ENCODE results near the gene RELB.
A peak's percentile ranks its signal among the peaks of the same experiment; 100 is the strongest.

Gene RELB

DNA sequence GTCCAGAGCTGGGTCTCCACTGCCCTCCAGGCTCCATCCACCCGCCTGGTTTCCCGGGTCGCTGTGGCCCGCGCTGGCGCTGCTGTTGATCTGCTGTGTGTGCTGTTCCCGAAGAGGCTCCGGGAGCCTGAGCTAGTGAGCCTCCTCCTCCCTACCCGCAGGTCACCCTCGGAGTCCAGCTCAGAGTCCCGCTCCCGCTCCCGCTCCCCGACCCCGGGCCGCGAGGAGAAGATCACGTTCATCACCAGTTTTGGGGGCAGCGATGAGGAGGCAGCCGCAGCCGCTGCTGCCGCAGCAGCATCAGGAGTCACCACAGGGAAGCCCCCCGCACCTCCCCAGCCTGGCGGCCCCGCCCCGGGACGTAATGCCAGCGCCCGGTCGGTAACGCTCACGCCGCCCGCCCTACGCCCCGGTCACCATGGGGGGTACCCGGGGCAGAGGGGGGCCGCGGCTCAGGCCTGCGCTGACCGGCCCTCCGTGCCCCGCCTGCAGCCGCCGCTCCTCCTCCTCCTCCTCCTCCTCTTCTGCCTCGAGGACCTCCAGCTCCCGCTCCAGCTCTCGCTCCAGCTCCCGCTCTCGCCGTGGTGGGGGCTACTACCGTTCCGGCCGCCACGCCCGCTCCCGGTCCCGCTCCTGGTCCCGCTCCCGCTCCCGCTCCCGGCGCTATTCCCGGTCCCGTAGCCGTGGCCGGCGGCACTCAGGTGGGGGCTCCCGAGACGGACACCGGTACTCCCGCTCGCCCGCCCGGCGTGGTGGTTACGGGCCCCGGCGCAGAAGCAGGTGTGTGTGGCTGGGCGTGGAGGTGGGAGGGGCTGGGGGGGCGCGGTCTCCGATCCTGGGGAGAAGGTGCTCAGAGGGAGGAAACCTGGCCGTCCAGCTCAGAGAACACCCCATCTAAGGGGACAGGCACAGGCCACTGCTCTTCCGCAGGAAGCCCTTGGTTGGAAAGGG lies 62.9 kb downstream of the RELB start:
- DNase-seq, result no peak

DNA sequence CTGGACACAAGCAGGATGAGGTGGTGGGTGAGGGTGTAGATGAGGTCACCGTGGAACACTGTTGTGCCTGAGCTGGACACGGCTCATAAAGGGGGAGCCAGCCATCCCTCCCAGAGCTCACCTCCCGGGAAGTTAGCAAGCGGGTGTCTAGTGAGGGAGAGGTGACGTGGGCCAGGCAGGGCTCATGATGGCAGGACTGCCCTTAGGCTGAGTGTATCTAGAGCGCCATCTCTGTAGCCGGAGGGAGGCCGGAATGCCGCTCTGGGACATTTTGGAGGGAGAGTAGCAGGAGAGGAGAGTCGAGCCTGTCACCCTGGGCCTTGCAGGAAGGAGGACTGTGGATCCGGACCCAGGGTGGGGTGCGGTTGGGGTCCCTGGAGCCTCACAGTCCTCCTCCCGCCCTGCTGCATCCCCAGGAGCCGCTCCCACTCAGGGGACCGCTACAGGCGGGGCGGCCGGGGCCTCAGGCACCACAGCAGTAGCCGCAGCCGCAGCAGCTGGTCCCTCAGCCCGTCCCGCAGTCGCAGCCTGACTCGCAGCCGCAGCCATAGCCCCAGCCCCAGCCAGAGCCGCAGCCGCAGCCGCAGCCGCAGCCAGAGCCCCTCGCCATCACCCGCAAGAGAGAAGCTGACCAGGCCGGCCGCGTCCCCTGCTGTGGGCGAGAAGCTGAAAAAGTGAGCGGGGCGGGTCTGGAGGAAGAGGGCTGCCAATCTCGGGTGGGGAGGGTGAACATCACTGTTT lies 65.8 kb downstream of the RELB start:
- no peak for DNase-seq

GRCh38 chr19:45068041-45068440 lies 66.8 kb downstream of the RELB start:
- DNase-seq, result no peak

DNA sequence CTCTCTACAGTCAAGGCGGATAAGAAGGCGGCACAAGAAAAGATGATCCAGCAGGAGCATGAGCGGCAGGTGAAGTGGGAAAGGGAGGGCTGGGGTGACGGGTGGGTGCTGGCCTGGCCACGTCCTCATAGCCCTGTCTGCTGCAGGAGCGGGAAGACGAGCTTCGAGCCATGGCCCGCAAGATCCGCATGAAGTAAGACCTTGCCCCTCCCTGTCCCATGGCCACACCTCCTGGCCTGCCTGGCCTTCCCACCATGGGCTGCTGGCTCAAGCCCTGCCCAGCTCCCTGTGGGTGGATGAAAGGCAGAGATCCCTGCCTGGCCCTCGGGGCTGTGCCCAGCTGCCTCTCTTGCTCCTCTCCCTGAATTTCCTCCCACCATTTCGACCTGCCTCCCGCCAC lies 67.8 kb downstream of the RELB start:
- no peak for DNase-seq

- no peak for DNase-seq
Observed at GRCh38 chr19:45070214-45070613, 69.0 kb downstream of the RELB start.

- DNase-seq, result no peak
Observed at GRCh38 chr19:45070861-45071544, 69.7 kb downstream of the RELB start.

DNA sequence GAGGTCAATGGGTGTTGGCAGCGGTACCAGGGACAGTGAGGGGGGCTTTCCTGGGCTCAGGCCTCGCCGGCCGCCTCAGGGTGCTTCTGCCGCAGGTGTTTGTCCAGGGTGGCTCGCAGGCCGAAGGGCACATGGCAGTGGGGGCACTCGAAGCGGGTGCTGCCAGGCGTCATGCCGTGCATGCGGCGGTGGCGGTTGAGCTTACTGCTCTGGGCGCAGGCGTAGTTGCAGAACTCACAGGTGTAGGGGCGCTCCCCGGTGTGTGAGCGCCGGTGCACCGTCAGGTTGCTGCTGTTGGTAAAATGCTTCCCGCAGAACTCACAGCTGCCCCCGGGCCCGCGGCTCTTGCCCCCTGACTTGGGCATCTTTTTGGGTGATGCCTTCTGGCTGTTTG lies 70.3 kb downstream of the RELB start:
- no peak for DNase-seq

GRCh38 chr19:45071969-45072790 lies 70.9 kb downstream of the RELB start:
- DNase-seq, result no peak

DNA sequence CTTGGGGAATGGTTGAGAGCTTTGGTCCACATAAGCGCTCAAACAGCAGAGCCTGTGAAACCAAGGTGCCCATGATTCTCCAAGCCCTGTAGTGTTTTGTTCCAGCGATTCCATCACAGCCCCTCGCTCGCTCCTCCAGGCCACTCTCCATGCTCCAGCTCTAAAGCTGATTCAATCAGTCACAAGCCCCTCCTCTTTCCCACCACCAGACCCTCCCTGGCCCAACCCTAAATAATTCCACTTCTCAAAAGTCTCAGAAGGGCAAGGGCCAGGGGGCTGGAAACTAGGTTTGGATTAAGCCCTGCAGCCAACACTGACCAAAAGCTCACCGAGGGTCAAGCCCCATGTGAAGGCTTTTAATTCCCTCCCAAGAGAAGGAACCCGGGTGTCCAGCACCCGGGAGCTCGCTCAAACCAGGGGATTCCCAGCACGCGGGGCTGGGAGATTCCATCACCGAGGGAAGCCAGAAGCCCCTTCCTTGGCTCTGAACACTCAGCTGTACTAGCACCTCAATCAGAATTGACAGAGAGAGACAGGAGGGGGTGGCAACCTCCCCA lies 73.6 kb downstream of the RELB start:
- DNase-seq, result no peak

DNA sequence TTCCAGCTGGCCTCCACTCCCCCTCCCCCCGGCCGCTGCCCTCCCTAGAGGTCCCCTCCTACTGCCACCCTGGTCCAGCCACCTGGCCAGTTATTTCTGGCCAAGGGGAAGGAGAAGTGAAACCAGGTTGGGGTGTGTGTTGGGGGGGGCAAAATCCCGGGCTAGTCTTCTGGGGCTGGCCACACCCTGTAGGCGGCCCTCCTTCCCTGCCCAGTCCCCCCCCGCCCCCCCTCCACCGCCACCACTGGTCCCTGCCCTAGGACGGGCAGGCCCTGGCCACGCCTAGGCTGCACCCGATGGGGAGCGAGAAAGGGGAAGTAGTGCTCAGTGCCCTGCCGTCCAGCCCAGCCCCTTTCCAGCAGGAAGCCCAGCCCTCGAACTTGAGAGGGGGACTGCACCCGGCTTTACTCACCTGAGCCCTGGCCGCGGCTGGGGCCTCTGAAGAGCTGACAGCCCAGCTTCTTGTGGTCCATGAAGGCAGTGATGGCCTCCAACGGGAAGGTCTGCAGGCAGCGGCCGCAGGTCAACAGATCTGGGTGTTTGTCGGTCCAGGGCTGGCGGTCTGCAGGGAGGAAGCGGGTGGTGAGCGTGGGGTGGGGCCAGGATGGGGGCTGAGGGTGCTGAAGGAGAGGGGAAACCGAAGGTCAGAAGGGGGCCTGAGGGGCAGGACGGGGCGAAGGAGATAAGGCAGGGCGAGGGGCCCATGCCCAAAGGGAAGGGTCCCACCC lies 74.2 kb downstream of the RELB start:
- DNase-seq, result peak; percentile 83 to 89

DNA sequence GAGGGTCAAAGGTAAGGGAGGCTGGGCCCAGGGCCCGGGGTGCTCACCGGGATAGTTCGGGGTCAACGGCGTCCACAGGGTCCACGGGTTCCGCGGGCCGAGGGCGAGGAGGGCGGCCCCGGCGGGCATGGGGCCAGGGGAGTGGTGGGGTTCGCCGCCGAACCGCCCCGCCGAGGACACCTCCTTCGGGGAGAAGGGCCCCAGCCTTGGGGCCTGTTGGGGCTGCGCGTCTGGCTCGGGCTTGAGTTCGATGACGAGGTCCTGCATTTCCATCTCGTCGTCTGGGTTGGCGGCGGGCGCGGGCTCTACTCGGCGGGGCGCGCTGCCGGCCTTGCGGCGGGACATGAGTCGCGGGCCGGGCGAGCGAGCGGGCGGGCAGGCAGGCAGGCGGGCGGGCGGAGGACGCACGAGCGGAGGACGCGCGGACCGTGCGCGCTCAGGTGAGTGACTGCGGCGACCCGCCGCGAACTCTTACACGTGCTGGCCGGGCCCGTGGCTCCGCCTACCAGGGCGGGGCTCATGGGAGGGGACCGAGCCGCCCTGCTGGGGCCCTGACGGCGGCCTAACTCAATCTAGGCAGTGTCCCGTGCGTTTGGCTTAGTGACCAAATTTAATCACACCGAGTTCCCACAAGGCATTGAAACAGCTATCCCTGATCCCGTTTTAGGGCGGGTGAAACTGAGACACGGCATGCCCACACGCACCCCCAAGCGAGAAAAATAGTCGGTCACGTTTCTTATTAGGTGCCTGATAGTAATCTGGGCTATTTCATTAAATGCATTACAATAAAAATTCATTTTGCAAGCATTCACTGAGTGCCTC lies 75.0 kb downstream of the RELB start, which contains the start of gene ZNF296:
Gene ZNF296 (minus strand): TSS at position 450 of the 822 bp plus-strand sequence. CDS start 105 bp downstream, at position 345.
- DNase-seq, result peak; percentile 46 to 54

DNA sequence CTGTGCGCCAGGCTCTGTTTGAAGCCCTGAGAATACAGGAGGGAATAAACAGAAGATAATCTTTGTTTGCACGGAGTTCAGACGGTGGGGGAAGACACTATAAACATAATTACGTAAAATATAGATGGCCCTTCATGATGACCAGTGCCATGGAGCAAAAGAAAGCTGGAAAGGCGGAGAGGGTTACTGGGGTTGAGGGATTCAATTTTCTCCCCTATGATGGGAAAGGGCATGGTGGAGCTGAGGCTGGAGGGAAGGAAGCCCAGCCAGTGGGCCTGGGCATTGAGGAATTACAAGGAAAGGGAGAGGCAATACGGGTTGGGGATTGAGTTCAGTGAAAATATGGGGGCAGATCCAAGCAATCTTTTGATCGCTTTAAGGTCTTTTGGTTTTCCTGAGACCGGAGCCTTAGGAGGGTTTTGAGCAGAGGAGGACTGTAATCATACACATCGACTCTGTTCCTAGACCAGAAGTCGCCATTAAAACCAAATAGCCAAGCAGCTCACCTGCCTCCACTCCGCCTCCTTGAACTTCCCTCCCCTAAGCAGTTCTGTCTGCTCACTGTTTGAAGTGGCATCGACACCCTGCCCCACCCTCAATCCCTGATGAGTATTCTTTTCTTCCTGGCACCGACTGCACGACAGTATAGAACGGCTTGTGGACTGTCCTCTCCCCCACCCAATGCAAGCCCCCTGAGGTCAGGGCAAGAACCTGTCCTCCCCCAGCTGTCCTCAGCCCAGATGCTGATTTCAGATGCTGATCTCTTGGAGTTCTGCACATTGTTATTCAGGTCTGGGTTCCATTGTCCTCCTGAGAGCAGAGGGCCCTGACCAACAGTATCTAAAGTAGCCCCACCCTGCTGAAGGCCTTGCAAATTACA lies 75.8 kb downstream of the RELB start:
- no peak for DNase-seq

DNA sequence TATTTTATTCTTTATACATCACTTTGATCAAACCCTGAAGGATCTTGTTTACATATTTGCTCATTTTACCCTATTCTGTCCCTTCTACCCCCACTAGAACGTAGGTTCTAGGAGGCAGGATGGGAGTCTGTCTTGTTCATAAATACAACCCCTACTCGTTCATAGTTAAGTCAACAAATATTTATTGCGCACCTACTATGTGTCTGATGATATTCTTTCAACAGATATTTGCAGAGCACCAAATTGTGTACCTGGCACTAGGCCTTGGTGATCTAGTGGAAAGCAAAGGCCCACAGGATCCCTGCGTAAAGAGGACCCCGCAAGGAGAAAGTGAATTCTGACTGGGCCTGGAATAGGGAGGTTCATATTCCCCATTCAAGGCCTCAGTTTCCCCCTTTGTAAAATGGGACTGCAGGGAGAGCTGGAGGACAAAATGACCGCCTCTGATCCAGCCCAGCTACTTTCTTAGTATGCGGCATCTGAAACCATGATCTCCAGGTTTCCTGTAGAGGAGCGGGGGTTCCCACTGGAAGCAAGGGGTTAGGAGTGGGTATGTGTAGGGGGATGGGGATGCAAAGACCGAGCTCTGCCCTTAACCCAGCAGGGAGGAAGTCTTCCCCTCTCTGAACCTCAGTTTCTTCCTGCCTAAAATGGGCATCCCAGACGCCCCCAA lies 77.3 kb downstream of the RELB start:
- peak in 1 of 2 experiments; percentile 52 for DNase-seq

DNA sequence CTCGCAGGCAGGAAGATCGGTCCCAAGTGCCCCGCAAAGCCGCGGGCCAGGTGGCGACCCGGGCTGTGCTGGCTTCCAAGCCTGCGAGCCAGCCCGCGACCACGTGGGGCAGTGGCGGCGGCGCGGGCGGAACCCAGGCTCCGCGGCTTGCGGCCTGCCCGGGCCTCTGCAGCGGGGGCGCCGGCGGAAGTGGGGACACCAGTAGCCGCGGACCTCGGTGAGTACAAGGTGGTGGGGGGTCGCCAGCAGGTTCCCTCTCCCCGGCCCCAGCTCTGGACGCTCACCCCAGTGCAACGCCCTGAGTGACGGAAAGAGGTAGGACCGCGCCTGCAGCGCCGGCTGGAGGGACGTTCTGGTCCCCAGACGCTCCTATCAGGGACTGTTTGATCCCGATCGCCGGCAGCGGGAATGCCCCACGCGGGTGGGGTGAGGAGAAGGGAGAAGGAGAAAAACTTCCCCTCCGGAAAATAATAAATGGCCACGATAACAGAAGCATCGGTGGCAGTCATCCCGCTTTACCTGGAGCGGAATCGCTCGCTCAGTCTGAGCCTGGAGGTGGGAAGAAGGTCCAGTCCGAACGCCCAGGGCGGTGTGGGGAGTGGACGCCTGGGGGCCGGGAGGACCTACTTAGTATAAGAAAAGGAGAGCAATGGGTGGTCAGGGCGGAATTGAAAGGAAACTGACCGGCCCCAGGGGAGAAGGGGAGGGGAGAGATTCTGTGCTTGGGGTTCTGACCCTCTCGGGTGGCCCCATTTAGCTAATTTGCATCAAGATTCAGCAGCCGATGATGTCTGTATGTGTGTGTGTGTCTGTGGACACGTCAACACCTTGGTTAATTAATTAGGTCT lies 78.0 kb downstream of the RELB start, which contains the start of gene GEMIN7:
Gene GEMIN7 (plus strand): TSS at position 198 of the 848 bp plus-strand sequence. CDS start 10,855 bp downstream, outside the sequence.
- DNase-seq, result peak; percentile 54 to 65

- no peak for DNase-seq
Observed at GRCh38 chr19:45079911-45080370, 78.7 kb downstream of the RELB start.

DNA sequence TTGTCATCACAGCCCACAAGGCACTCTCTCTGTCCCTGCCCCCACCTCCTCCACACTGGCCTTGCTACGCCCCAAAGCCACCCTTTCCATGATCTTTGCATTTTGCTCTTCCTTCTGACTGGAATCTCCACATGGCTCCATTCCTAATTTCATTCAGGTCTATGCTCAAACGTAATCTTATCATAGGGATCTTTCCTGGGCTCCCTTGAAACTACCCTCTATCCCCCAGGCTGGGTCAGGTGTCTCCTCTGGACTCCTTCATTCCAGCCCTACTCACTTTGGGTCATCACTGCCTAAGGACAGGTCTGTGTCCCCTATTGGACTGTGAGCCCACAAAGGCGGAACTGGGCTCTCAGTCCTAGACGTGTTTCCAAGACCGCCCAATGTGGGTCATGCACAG lies 80.9 kb downstream of the RELB start:
- no peak for DNase-seq

DNA sequence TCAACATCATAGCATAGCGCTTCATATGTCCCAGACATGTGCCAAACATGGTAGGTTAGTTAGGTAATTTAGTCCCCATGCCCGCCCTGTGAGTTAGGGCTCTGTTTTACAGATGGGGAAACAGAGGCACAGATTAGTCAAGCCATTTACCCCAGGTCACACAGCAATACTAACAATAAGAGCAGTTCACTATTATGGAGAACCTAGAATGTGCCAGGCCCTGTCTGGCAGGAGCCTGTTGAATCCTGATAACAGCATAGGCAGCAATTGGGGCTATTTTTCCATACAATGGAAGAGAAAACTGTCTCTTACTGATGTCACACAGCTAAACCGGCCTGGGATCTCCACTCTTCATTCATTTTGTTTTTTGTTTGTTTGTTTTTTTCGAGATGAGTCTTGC lies 85.2 kb downstream of the RELB start:
- no peak for DNase-seq

Measured in AML-193 (cell line).